Measurements from ENCODE around the gene CINP.

- no peak for TF ChIP-seq POLR2A (IDR thresholded peaks at IDR 0.05)
- no peak for TF ChIP-seq CTCF (IDR thresholded peaks at IDR 0.05)
Measured at GRCh38 chr14:102374264-102374663, 11.6 kb upstream of the CINP start.
